ENCODE data around the gene CCNL1. TPM values are rescaled to one million over a fixed set of nuclear protein-coding genes. Genes with fewer than 3 reads are reported as not detected.

The CCNL1 gene
- total and polyA plus RNA-seq, 2 of the 4 experiments (the other 2 are of a cell fraction), result 60.9 to 83.3 TPM

- POLR2A ChIA-PET (ENCODE audit: unreplicated experiment), result no interaction called here
- BruUV-seq (replicated peaks), result no TSS peak
- Histone ChIP-seq H3K23ac (ENCODE audit: low read depth, low read length) (no peak overlapping the region), H3K14ac (replicated peaks; ENCODE audit: low read depth, low read length) (peak overlapping the region; percentile 63; the same call in 1 of the 2 replicates), H3K9me3 (ENCODE audit: control insufficient read depth, insufficient read depth, low read length) (no peaks in the 10 kb centered on the region), H4K8ac (ENCODE audit: low read depth in 2 of 2, low read length in 2 of 2) (no peak overlapping the region), H3K4me1 (ENCODE audit: control insufficient read depth, insufficient read depth, low read length) (no peaks in the 10 kb centered on the region; the same call in 1 of the 2 replicates), H4K20me1 (ENCODE audit: insufficient read depth, low read length) (no peaks in the 10 kb centered on the region), H4K91ac (ENCODE audit: insufficient read depth, low read depth, low read length) (no peak overlapping the region), H3K56ac (ENCODE audit: extremely low read depth, insufficient read depth, low read length) (no peak overlapping the region), H2BK5ac (ENCODE audit: low read depth, low read length, poor library complexity, severe bottlenecking) (no peak overlapping the region), H2AFZ (replicated peaks; ENCODE audit: low read length, poor library complexity) (no peak overlapping the region), H2BK15ac (ENCODE audit: low read depth, low read length) (no peak overlapping the region), H3K9ac (ENCODE audit: low read depth, low read length) (no peak overlapping the region), H3K4me2 (ENCODE audit: low read depth, low read length) (no peak overlapping the region), H3K4ac (ENCODE audit: low read depth, low read length) (no peak overlapping the region), H3K4me3 (ENCODE audit: insufficient read depth, low read depth, low read length) (no peak overlapping the region), H2AK5ac (ENCODE audit: low read depth, low read length) (no peak overlapping the region), H2BK120ac (ENCODE audit: low read depth, low read length) (no peak overlapping the region), H3K36me3 (ENCODE audit: control insufficient read depth, insufficient read depth, low read length) (no peaks in the 10 kb centered on the region), H3K18ac (ENCODE audit: low read depth, low read length) (no peak overlapping the region), H2BK20ac (ENCODE audit: low read depth, low read length) (no peak overlapping the region), H2AK9ac (replicated peaks; ENCODE audit: low read depth, low read length, poor library complexity) (no peak overlapping the region), H3K79me1 (ENCODE audit: low read depth in 1 of 2, low read length in 2 of 2) (no peaks in the 10 kb centered on the region), H4K5ac (ENCODE audit: low read depth, low read length) (no peak overlapping the region), H3K9me1 (ENCODE audit: insufficient read depth, low read length) (no peaks in the 10 kb centered on the region), H3K27ac (ENCODE audit: insufficient read depth, low read length) (no peak overlapping the region), H3K27me3 (ENCODE audit: control insufficient read depth, insufficient read depth, low read length) (no peaks in the 10 kb centered on the region)
- CTCF ChIA-PET, result interaction anchor here (1.0 to 1.2 kb wide), 2 partner anchors 19 to 333 kb away, joined by 3 read pairs; no protein-coding TSS in a partner anchor
- TF ChIP-seq CHD1 (IDR thresholded peaks at IDR 0.05; ENCODE audit: low read depth, low read length) (no peak), ELK1 (IDR thresholded peaks at IDR 0.05; ENCODE audit: borderline replicate concordance, low read depth, low read length) (no peak), RFX5 (IDR thresholded peaks at IDR 0.05; ENCODE audit: low read depth, low read length) (no peak), FOS (IDR thresholded peaks at IDR 0.05; ENCODE audit: low read depth, low read length) (no peak), SMC3 (IDR thresholded peaks at IDR 0.05; ENCODE audit: low read depth, low read length) (no peak), MXI1 (IDR thresholded peaks at IDR 0.05; ENCODE audit: borderline replicate concordance, low read depth, low read length) (no peak), RCOR1 (IDR thresholded peaks at IDR 0.05; ENCODE audit: insufficient replicate concordance, low read length) (no peak), CTCF (conservative IDR thresholded peaks at IDR 0.05; ENCODE audit: low read depth, low read length) (no peak), USF2 (IDR thresholded peaks at IDR 0.05; ENCODE audit: low read depth, low read length) (no peak), RAD21 (IDR thresholded peaks at IDR 0.05; ENCODE audit: low read length) (no peak), MAZ (IDR thresholded peaks at IDR 0.05; ENCODE audit: borderline replicate concordance, low read depth, low read length) (no peak), CEBPB (IDR thresholded peaks at IDR 0.05; ENCODE audit: low read depth, low read length) (no peak), MAFK (IDR thresholded peaks at IDR 0.05; ENCODE audit: low read depth, low read length) (no peak), NFE2L2 (IDR thresholded peaks at IDR 0.05; ENCODE audit: low read depth, low read length) (no peak), BHLHE40 (IDR thresholded peaks at IDR 0.05; ENCODE audit: low read depth, low read length) (no peak), POLR2A (IDR thresholded peaks at IDR 0.05; ENCODE audit: low read depth, low read length) (no peak)
- intact Hi-C loops (cut with micrococcal nuclease), result loop anchor here (1.0 to 5.0 kb wide), 2 partner anchors 28 to 157 kb away; no protein-coding TSS in a partner anchor
- in situ Hi-C loops (cut with MboI; ENCODE audit: low sequenced_read_pairs), result no loop called here
- dilution Hi-C loops (cut with HindIII; ENCODE audit: low sequenced_read_pairs, unreplicated experiment), result no loop called here
- ATAC-seq (ENCODE audit: low read depth) (no peak), DNase-seq (peak; percentile 21)
- no CpG with 5 or more reads among the region's 3 CpGs for WGBS, 2 experiments (ENCODE audit: extremely low coverage in 2 of 2, insufficient read length in 1 of 2)
Observed at GRCh38 chr3:157199841-157200240, 39.9 kb upstream of the CCNL1 start.

All from IMR-90 (cell line).